COLO829 (cell line): ENCODE measurements around the gene ST7.
"Not testable (repeated sequence)": the region's sequence is repeated elsewhere in the genome, so short reads cannot be mapped to it uniquely, and the experiment has no call there.

ENCODE experiments used
- DNase-seq: peaks from one replicate; pipeline ENCODE4 v3.0.0; 2012; ENCODE audit warnings: low spot score

The ST7 gene

DNA sequence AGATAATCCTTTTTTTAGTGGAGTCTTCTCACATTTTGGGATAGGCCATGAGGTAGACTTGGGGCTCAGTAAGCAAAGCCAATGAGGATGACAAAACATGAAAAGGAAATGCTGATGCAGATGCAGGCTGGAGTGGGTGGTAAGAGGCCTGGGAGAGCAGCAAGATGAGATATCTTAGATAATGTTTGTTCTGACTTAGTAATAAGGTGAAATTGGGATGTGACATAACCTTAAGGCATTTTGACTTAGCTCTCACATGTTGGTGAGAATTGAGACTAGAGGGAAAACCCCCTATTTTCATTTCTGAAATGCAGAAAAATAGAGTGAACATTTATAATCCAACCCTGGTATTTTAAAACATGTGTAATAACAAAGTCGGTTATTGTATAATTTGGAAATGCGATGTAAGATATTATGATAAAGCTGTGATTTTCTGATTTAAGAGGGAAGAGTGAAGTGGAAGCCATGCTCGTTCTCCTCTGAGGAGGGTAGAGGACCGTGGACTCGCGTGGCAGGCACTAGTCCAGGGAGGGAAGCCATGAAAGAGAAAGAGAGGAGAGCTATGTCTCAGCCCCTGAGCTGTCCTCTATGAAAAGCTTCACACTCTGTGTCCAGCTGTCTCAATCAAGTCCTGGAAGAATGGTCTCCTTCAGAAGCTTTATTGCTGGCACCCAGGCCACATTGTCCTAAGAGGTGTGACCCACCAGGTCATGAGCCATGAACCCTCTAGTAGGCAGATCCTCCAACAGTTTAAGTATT lies 57.3 kb downstream of the ST7 start:
- DNase-seq: no peak

DNA sequence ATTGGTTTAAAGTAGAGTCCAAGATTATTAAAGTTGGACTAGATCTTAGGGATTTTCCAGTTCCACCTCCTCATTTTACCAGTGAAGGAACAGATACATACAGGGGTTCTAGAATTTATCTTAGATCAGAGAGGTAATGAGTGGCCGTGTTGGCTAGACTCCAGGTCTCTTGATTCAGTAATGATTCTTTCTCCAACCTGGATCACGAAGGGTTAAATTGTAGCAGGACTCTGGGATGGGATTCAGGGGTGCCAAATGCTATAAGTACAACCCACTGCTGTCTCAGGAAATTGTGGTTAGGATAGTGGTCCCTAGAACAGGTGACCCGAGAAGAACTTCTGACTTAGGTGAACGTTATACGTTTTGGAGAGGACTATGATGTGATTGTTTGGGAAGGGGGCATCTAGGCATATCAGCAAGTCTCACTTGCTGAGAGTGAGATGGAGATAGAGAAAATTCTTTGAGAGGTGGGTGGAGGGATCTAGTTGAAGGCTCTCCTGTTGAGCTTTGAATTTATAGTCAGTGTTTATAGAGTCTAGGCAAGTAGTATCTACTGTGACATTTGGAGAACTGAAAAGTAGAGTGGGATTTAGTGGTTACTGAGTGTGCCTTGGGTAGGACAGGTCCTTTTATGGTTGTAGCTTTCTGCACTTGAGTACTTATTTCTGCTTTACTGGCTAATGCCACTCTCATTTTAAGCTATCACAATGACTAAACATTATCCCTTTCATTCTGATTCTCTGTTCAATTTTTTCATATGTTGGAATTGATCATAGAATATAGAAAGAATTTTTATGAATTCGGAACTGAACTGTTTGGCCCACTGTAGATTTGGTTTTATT lies 58.3 kb downstream of the ST7 start:
- DNase-seq: no peak

GRCh38 chr7:117012284-117012683 lies 59.0 kb downstream of the ST7 start:
- DNase-seq: no peak

DNA sequence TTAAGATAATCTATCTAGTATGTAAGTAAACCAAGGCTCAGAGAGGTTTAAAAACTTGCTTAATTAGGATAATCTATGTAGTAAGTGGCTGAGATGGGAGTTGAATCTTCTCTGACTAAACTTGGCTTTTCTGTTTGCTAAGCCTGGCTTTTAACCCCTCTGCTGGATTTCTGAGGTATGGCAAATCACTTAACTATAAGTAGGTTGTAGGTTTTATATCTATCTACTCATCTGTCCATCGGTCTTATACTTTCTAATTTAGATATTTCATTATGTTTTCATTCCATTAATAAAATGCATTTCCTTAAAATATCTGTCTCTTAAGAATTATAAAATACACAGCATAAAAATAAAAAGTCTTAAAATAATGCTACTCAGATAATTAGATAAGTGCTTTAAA lies 59.4 kb downstream of the ST7 start:
- peak; percentile 80 for DNase-seq

- no peak for DNase-seq
Observed at GRCh38 chr7:117014099-117014656, 60.9 kb downstream of the ST7 start.

- peak; percentile 89 for DNase-seq
Observed at GRCh38 chr7:117014673-117015133, 61.4 kb downstream of the ST7 start.

- no peak for DNase-seq
Observed at GRCh38 chr7:117015258-117016184, 62.2 kb downstream of the ST7 start.

DNA sequence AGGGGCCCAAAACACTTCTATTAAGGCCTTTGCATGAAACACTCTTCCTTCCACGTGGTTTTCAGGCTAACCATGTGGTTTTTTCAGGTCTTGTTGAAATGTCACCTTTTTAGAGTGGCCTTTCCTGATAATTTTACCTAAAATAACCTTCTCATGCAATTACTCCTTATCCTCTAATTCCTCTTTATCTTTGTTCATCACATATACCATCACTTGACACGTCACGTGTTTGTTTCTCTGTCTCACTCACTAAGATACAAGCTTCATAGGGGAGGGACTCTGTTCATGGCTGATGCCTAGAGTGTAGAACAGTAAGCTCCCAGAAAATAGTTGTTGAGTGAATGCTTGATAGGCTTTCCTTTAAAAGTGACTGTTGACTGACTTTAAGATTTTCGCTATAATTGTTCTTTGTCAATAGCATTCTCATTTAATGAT lies 63.7 kb downstream of the ST7 start:
- no peak for DNase-seq

- no peak for DNase-seq
Observed at GRCh38 chr7:117017702-117018266, 64.5 kb downstream of the ST7 start.

DNA sequence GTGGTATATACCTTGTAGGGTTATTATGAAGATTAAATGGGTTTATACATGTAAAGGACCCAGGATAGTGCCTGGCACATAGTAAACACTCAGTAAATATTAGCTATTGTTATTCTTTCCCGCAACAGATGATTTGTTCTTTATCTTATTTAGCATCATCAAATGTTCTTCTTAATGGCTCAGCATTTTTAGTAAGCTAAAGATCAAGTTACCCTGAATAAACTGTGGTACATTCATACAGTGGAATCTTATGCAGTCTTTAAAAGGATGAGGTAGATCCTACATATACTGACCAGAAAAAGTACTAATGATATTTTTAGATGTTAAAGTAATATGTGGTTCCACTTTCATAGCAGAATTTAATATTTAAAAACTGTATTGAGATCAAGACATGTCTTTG lies 65.4 kb downstream of the ST7 start:
- no peak for DNase-seq

DNA sequence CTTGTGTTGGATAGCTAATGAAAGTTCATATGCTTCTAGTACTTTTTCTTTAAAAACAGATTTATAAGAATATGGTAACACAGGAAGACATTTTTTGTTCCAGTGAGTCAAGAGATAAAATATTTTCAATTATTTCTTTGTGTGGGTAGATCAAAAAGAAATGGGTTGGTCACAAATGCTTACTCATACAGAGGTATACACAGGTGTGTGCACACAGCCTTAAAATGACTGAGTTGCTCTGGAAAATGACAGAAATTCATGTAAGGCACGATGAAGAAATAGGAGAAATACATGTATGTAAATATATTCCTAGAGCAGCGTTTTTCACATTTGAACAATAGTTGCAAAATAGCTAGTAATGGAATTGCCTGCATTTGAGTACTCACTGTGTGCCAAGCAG lies 66.0 kb downstream of the ST7 start:
- DNase-seq: no peak

GRCh38 chr7:117019786-117020590 lies 66.7 kb downstream of the ST7 start:
- peak; percentile 90 for DNase-seq

DNA sequence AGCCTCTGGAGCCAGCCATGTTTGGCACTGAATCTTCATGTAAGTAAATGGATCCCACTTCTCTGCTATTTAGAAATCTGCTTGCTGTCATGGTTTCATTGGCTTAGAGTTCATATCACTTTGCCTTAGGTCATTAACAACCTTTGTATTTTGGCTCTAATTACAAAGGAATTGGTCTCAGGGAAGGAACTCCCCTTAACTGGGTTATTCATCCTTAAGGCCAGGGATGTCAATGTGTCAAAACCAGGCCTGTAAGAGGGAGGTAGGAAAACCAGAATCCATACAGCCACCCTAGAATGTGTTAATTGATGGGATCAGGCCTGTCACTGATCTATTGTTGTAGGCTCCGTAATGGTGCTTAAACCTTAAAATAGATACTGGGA lies 67.3 kb downstream of the ST7 start:
- no peak for DNase-seq

DNA sequence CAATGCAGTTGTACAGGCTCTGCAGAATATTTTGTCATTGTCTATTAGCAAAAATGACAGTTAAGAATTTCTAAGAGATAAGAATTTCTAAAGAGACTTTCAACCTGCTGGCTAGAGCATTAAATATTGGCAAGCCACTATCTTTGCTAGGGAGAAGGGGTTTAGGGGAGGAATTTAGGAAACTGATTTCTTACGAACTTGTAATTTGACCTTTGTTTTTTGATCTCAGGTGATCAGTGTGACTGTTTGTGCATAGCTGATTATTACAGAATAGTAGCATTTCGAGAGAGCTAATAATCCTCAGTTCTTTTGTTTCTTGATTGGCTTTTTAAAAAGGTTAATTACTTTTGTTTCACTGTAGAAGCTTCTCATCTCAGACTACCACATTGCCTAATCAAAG lies 68.1 kb downstream of the ST7 start:
- DNase-seq: no peak

DNA sequence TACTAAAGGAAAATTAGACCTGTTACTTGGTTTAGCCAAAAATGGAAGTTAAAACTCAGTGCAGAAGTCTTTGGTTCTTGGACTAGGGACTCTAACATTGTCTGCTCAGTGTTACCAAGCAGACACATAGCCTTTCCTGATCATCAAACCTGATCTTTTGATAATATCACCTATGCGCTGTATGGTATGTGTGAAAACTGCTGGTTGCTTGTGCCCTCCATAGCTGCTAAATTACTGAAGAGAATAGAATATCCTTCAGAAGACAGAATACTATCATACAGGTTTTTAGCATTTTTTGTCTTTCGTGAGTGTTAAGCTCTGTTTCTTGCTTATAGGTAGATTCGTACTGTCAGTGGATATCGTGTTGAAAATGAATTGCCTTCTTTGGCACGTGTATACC lies 68.7 kb downstream of the ST7 start:
- DNase-seq: no peak

- DNase-seq: no peak
Observed at GRCh38 chr7:117023325-117023854, 70.1 kb downstream of the ST7 start.

DNA sequence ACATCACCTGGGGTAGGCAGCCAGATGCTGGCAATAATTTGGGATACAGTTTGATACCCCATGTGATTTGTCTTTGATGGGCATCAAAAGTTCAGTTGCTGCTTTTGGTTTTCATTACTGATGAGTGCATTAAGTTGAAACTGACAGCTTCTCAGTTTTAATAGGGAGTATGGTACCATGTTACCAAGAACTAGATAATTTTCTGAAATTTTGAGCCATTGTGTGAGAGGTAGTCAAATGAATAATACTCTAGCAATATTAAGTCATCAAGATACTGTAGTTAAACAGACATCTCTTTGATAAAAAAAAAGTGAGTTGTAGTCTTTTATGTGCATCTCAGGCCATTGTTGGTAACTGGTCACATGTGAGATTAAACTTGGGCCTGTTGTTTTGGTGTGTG lies 71.5 kb downstream of the ST7 start:
- DNase-seq: no peak

- peak; percentile 53 for DNase-seq
Observed at GRCh38 chr7:117025891-117026290, 72.6 kb downstream of the ST7 start.

DNA sequence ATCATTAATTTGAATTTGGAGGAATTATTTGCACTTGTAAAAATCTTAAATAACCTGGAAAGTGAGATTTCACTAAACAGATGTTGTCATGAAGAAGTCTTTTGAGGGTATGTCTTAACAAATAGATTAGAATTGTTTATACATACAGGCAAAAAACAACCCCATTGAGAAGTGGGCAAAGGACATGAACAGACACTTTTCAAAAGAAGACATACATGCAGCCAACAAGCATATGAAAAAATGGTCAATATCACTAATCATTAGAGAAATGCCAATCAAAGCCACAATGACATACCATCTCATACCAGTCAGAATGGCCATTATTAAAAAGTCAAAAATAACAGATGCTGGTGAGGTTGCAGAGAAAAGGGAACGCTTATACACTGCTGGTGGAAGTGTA lies 77.0 kb downstream of the ST7 start:
- not testable (repeated sequence) for DNase-seq

DNA sequence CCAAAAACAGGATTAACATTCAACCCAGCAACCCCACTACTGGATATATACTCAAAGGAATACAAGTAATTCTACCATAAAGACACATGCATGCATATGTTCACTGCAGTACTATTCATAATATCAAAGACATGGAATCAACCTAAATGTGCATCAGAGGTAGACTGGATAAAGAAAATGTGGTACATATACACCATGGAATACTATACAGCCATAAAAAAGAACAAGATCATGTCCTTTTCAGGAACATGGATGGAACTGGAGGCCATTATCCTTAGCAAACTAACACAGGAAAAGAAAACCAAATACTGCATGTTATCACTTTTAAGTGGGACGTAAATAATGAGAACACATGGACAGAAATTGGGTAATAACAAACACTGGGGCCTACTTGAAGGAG lies 77.5 kb downstream of the ST7 start:
- DNase-seq: not testable (repeated sequence)
